Endothelial cell of umbilical vein (primary cell): Measurements from ENCODE around the gene ASB6. TPM values are rescaled to one million over a fixed set of nuclear protein-coding genes. Genes with fewer than 3 reads are reported as not detected.
A peak's percentile ranks its signal among the peaks of the same experiment; 100 is the strongest.

ENCODE experiments used
- BruUV-seq: library from RNA; stranded (reverse); fragments of 400-500 nt; replicated peaks from 2 replicates; lab custom pipeline; 2021; lab: Mats Ljungman, UMichigan
- CTCF ChIA-PET: fragments of 300-600, 350-600 bp; sonication (Branson Sonifier 250); formaldehyde crosslinking; loops from one replicate; lab custom pipeline; 2021; ENCODE audit warnings: antibody characterized with exemption, inconsistent platforms; lab: Charles Lee
- POLR2A ChIA-PET: fragments of 300-600, 350-600 bp; sonication (Branson Sonifier 250); formaldehyde crosslinking; loops from one replicate; lab custom pipeline; 2021; ENCODE audit warnings: antibody characterized with exemption, inconsistent platforms; lab: Charles Lee
- DNase-seq: peaks from one replicate; pipeline ENCODE4 v3.0.0-alpha.2; 2011; ENCODE audit warnings: low read depth, low spot score
- FAIRE-seq: peaks from 2 replicates; lab custom pipeline; 2011; peaks lifted over from hg19 to GRCh38; lab: Jason Lieb, UNC
- H2AFZ ChIP-seq: 2 replicates; pipeline ENCODE4 v1.6.0; 2012; ENCODE audit warnings: low read depth, low read length, control low read depth, inconsistent platforms
- H3K27ac ChIP-seq: 2 replicates; pipeline ENCODE4 v1.5.1; 2011; ENCODE audit warnings: low read depth, mild to moderate bottlenecking, control low read depth, low read length, moderate library complexity; ENCODE audit not compliant: insufficient read depth
- H3K27me3 ChIP-seq, 2 experiments: 2 replicates each; pipeline versions ENCODE4 v1.6.0 to v1.6.1; 2011; ENCODE audit warnings: low read length in 2 of 2, mixed read lengths in 1 of 2; ENCODE audit not compliant: control insufficient read depth in 2 of 2, insufficient read depth in 2 of 2
- H3K36me3 ChIP-seq, 2 experiments: 2 replicates in 1 of 2; 3 replicates in 1 of 2; pipeline ENCODE4 v1.5.1; 2011; ENCODE audit warnings: low read length in 2 of 2, mild to moderate bottlenecking in 1 of 2, moderate library complexity in 1 of 2; ENCODE audit not compliant: control insufficient read depth in 2 of 2, insufficient read depth in 2 of 2; ENCODE audit errors: extremely low read depth in 1 of 2
- H3K4me1 ChIP-seq: 3 replicates; pipeline ENCODE4 v1.5.1; 2011; ENCODE audit warnings: mild to moderate bottlenecking, low read length; ENCODE audit not compliant: control insufficient read depth, insufficient read depth; ENCODE audit errors: extremely low read depth
- H3K4me2 ChIP-seq: 2 replicates; pipeline ENCODE4 v1.6.1; 2011; ENCODE audit warnings: low read length, control low read depth, mixed read lengths; ENCODE audit not compliant: insufficient read depth
- H3K4me3 ChIP-seq, 3 experiments: fragments of 200-600 bp in 1 of 3; sonication (generic), shearing (Covaris generic) in 1 of 3; replicated peaks in 1 of 3; 2 replicates each; pipeline ENCODE4 v1.5.1; 2011 to 2016; ENCODE audit warnings: control low read depth in 3 of 3, low read length in 3 of 3, mild to moderate bottlenecking in 2 of 3, inconsistent platforms in 1 of 3, low read depth in 1 of 3, moderate library complexity in 1 of 3; ENCODE audit not compliant: insufficient read depth in 1 of 3
- H3K79me2 ChIP-seq: 2 replicates; pipeline ENCODE4 v1.6.0; 2012; ENCODE audit warnings: low read length, inconsistent platforms; ENCODE audit not compliant: control insufficient read depth, insufficient read depth
- H3K9ac ChIP-seq: replicated peaks from 2 replicates; pipeline ENCODE3; 2011; ENCODE audit warnings: low read length, control low read depth; ENCODE audit not compliant: insufficient read depth; ENCODE audit errors: extremely low read depth
- H3K9me1 ChIP-seq: replicated peaks from 3 replicates; pipeline ENCODE4 v1.6.0; 2011; ENCODE audit warnings: mild to moderate bottlenecking, low read length; ENCODE audit not compliant: control insufficient read depth, insufficient read depth; ENCODE audit errors: extremely low read depth
- H3K9me3 ChIP-seq: replicated peaks from 2 replicates; pipeline ENCODE4 v1.5.1; 2012; ENCODE audit warnings: low read length, inconsistent platforms; ENCODE audit not compliant: control insufficient read depth, insufficient read depth
- H4K20me1 ChIP-seq: replicated peaks from 2 replicates; pipeline ENCODE3; 2011; ENCODE audit warnings: mild to moderate bottlenecking, low read length; ENCODE audit not compliant: control insufficient read depth, insufficient read depth; ENCODE audit errors: extremely low read depth
- CTCF ChIP-seq, 2 donors: IDR thresholded peaks; 1 replicate in 1 of 2; 2 replicates in 1 of 2; pipeline ENCODE4 v1.5.1; 2011; ENCODE audit warnings: low read length in 2 of 2, mild to moderate bottlenecking in 2 of 2, moderate library complexity in 2 of 2, control low read depth in 1 of 2, inconsistent platforms in 1 of 2, low read depth in 1 of 2; ENCODE audit not compliant: insufficient read depth in 1 of 2; ENCODE audit errors: extremely low read depth in 1 of 2
- EZH2 ChIP-seq: IDR thresholded peaks from 2 replicates; pipeline ENCODE4 v1.6.1; 2012; ENCODE audit warnings: borderline replicate concordance, low read depth, mild to moderate bottlenecking, moderate library complexity, low read length, inconsistent platforms; ENCODE audit not compliant: severe bottlenecking
- FOS ChIP-seq: IDR thresholded peaks from 2 replicates; pipeline ENCODE4 v1.6.1; 2011; ENCODE audit warnings: mild to moderate bottlenecking, low read length, moderate library complexity, borderline replicate concordance; ENCODE audit not compliant: insufficient read depth
- GATA2 ChIP-seq: IDR thresholded peaks from 2 replicates; pipeline ENCODE4 v1.7.0; 2011; ENCODE audit warnings: low read depth, mild to moderate bottlenecking, moderate library complexity, mixed read lengths, low read length; ENCODE audit not compliant: insufficient read length, insufficient read depth
- JUN ChIP-seq: IDR thresholded peaks from 2 replicates; pipeline ENCODE4 v1.6.1; 2011; ENCODE audit warnings: borderline replicate concordance, low read depth; ENCODE audit not compliant: insufficient read length, insufficient read depth
- MAX ChIP-seq: IDR thresholded peaks from 2 replicates; pipeline ENCODE4 v1.6.1; 2011; ENCODE audit not compliant: insufficient read depth, insufficient read length
- MYC ChIP-seq: IDR thresholded peaks from one replicate; pipeline ENCODE4 v1.6.1; 2011; ENCODE audit warnings: mild to moderate bottlenecking, low read depth, low read length
- POLR2A ChIP-seq: IDR thresholded peaks from 2 replicates; pipeline ENCODE4 v1.6.1; 2012; ENCODE audit warnings: low read depth, mild to moderate bottlenecking, control low read depth, low read length
- POLR2AphosphoS5 ChIP-seq: IDR thresholded peaks from 2 replicates; pipeline ENCODE4 v1.6.1; 2012; ENCODE audit warnings: low read depth, mild to moderate bottlenecking, control low read depth, low read length, moderate library complexity; ENCODE audit not compliant: insufficient read depth
- dilution Hi-C: fragments of 300-500 bp; cut with MboI; formaldehyde crosslinking; loops from one replicate; pipeline ENCODE4 v1.15.0; 2019; ENCODE audit warnings: low sequenced_read_pairs; ENCODE audit not compliant: extremely low pct_ligation_motif_present
- intact Hi-C: fragments of 100-400 bp; cut with micrococcal nuclease; formaldehyde crosslinking; loops from one replicate; pipeline ENCODE4 v1.10.0; 2022
- polyA plus RNA-seq, 4 experiments: library from polyadenylated mRNA; depleted of rRNA in 3 of 4; stranded (reverse) in 3 of 4; unstranded in 1 of 4; fragments of >200 nt; gene quantifications; 2 replicates each; pipeline versions ENCODE4 v1.2.1 to v1.2.3, GENCODE V29; 2011 to 2012; ENCODE audit warnings: missing spikeins in 1 of 4
- total RNA-seq: library from RNA; stranded (reverse); gene quantifications from 2 replicates; pipeline ENCODE4 v1.2.3, GENCODE V29; 2021

Gene ASB6
- total and polyA plus RNA-seq, 2 donors (not counting 3 experiments of a cell fraction or from before 2014, with no cell fraction given): 20.3 to 23.8 TPM

- no peak for DNase-seq
- ChIA-PET POLR2A (no interaction called here), CTCF (interaction anchor here (0.9 to 4.7 kb wide), 4 partner anchors 16 to 510 kb away, joined by 3 to 27 read pairs (median 7); partner anchors contain the start of gene NTMT1)
- intact Hi-C loops: no loop called here
- H4K20me1 ChIP-seq: no peaks in the 10 kb centered on the region
- H2AFZ ChIP-seq: peak overlapping the region; percentile 54
- no peaks in the 10 kb centered on the region for H3K9me1 ChIP-seq
- no peak for FAIRE-seq
- H3K4me3 ChIP-seq: peak overlapping the region; percentile 77 to 97 (median 83)
- H3K9me3 ChIP-seq: no peaks in the 10 kb centered on the region
- H3K27me3 ChIP-seq: no peaks in the 10 kb centered on the region
- peak overlapping the region; percentile 48 for H3K27ac ChIP-seq
- dilution Hi-C loops: no loop called here
- TF ChIP-seq FOS: no peak
- no peak for TF ChIP-seq JUN
- TF ChIP-seq MAX: no peak
- TF ChIP-seq GATA2: no peak
- TF ChIP-seq POLR2AphosphoS5: no peak
- no peak for TF ChIP-seq POLR2A
- TF ChIP-seq CTCF (IDR thresholded peaks at IDR 0.05; ENCODE audit: extremely low read depth in 1 of 2, insufficient read depth in 1 of 2, low read depth in 1 of 2, low read length in 2 of 2): no peak
- TF ChIP-seq MYC: no peak
- no peak for TF ChIP-seq EZH2
- H3K4me2 ChIP-seq: peak overlapping the region; percentile 76
- BruUV-seq: no TSS peak
- H3K4me1 ChIP-seq: peaks cover 10% of the 10 kb centered on the region
- peak overlapping the region; percentile 87 for H3K9ac ChIP-seq
- peaks cover 24% of the 10 kb centered on the region for H3K79me2 ChIP-seq
- H3K36me3 ChIP-seq: peaks cover 5 to 25% of the 10 kb centered on the region in 2 experiments
Measured at GRCh38 chr9:129640871-129641749, 841 bp downstream of the ASB6 start.
